Colonic mucosa (tissue), 4 donors: ENCODE measurements around the gene WDR31. TPM values are rescaled to one million over a fixed set of nuclear protein-coding genes. Genes with fewer than 3 reads are reported as not detected.
"Not testable (repeated sequence)": the region's sequence is repeated elsewhere in the genome, so short reads cannot be mapped to it uniquely, and the experiment has no call there.

ENCODE experiments used
- DNase-seq: peaks from one replicate; pipeline ENCODE4 v3.0.0-alpha.2; 2020
- H3K27ac ChIP-seq: fragments of 200-600 bp; one replicate; pipeline ENCODE4 v1.8.0; 2021
- H3K27me3 ChIP-seq: fragments of 200-600 bp; one replicate; pipeline ENCODE4 v1.8.0; 2021
- H3K36me3 ChIP-seq: fragments of 200-600 bp; one replicate; pipeline ENCODE4 v1.8.0; 2021
- H3K4me1 ChIP-seq: fragments of 200-600 bp; one replicate; pipeline ENCODE4 v1.8.0; 2021; ENCODE audit warnings: mild to moderate bottlenecking
- H3K4me3 ChIP-seq: fragments of 200-600 bp; one replicate; pipeline ENCODE4 v1.8.0; 2021
- H3K9ac ChIP-seq, 2 donors: one replicate each; pipeline ENCODE4 v1.7.0; 2013; ENCODE audit warnings: control low read depth in 2 of 2, low read depth in 2 of 2, low read length in 2 of 2
- H3K9me3 ChIP-seq: fragments of 200-600 bp; one replicate; pipeline ENCODE4 v1.8.0; 2021
- CTCF ChIP-seq: fragments of 200-600 bp; IDR thresholded peaks from one replicate; pipeline ENCODE4 v1.8.0; 2022; ENCODE audit warnings: antibody characterized with exemption, mild to moderate bottlenecking
- intact Hi-C: fragments of 100-400 bp; cut with DNase I; formaldehyde crosslinking; loops from one replicate; pipeline ENCODE4 v1.14.1; 2022
- total RNA-seq, 2 donors: library from RNA; stranded (reverse); fragmentation: NEBNext Ultra II Directional in 1 of 2; extraction: Animal tissue kit (Norgen Biotek cat#: 25700) in 1 of 2; gene quantifications; one replicate each; pipeline ENCODE4 v1.2.1, GENCODE V29; 2021
- donor health status: healthy.
- donor health status: DM: no; HTN: no; CAD: no.
- donor health status: DM: no; HTN: no; CAD: no.

Gene WDR31
- total RNA-seq, 2 donors from 2014 or later: 3.0 to 3.5 TPM

- H3K27me3 ChIP-seq: no peaks in the 10 kb centered on the region
- no peaks in the 10 kb centered on the region for H3K9me3 ChIP-seq
- H3K9ac ChIP-seq: peak overlapping the region in 1 of 2 donors; percentile 58
- no peaks in the 10 kb centered on the region for H3K36me3 ChIP-seq
- H3K27ac ChIP-seq: peak overlapping the region; percentile 79
- no peaks in the 10 kb centered on the region for H3K4me1 ChIP-seq
- intact Hi-C loops: loop anchor here (5.0 kb wide), 1 partner anchor 40 kb away; the partner anchor contains the start of gene WDR31
- no peak for TF ChIP-seq CTCF
- peak; percentile 90 for DNase-seq
- no peak overlapping the region for H3K4me3 ChIP-seq
Observed at GRCh38 chr9:113381909-113382411, 41.9 kb upstream of the WDR31 start.

- H3K36me3 ChIP-seq, H3K4me1 ChIP-seq, H3K9ac ChIP-seq, DNase-seq, H3K27me3 ChIP-seq, H3K9me3 ChIP-seq, H3K4me3 ChIP-seq: not testable (repeated sequence)
- H3K27ac ChIP-seq: peak overlapping the region; percentile 79
- intact Hi-C loops: loop anchor here (5.0 kb wide), 1 partner anchor 39 kb away; the partner anchor contains the start of gene WDR31
Observed at GRCh38 chr9:113381441-113381840, 41.4 kb upstream of the WDR31 start.

GRCh38 chr9:113380869-113381378, 40.8 kb upstream of the WDR31 start:
- DNase-seq: peak; percentile 73
- peak overlapping the region in 1 of 2 donors; percentile 38 for H3K9ac ChIP-seq
- no peaks in the 10 kb centered on the region for H3K9me3 ChIP-seq
- no peak overlapping the region for H3K4me3 ChIP-seq
- TF ChIP-seq CTCF: no peak
- no peaks in the 10 kb centered on the region for H3K4me1 ChIP-seq
- no peaks in the 10 kb centered on the region for H3K27me3 ChIP-seq
- intact Hi-C loops: loop anchor here (5.0 kb wide), 1 partner anchor 39 kb away; the partner anchor contains the start of gene WDR31
- no peaks in the 10 kb centered on the region for H3K36me3 ChIP-seq
- peak overlapping the region; percentile 79 for H3K27ac ChIP-seq

- not testable (repeated sequence) for H3K9me3 ChIP-seq, H3K4me3 ChIP-seq, H3K36me3 ChIP-seq, DNase-seq, H3K27ac ChIP-seq, H3K4me1 ChIP-seq, H3K27me3 ChIP-seq
- intact Hi-C loops: loop anchor here (5.0 kb wide), 1 partner anchor 38 kb away; the partner anchor contains the start of gene WDR31
- peak overlapping the region in 1 of 2 donors; percentile 0 for H3K9ac ChIP-seq
Observed at GRCh38 chr9:113379829-113380210, 39.7 kb upstream of the WDR31 start.

- DNase-seq, H3K27ac ChIP-seq, H3K4me1 ChIP-seq, H3K27me3 ChIP-seq, intact Hi-C loops, H3K4me3 ChIP-seq, H3K36me3 ChIP-seq, H3K9me3 ChIP-seq: not testable (repeated sequence)
- H3K9ac ChIP-seq: peak overlapping the region in 1 of 2 donors; percentile 26
Observed at GRCh38 chr9:113379094-113379828, 39.2 kb upstream of the WDR31 start.

GRCh38 chr9:113376634-113377567, 36.8 kb upstream of the WDR31 start, which contains the start of gene HDHD3:
Gene HDHD3, minus strand, starts transcription at chr9:113376986. Its CDS starts 2,632 bp downstream, at chr9:113374354.
- DNase-seq: peak; percentile 92
- Histone ChIP-seq H3K4me3 (peak within 1 kb of the TSS; percentile 69), H3K9me3 (no peaks in the 10 kb centered on the region), H3K36me3 (peaks cover 8% of the 10 kb centered on the region), H3K4me1 (peaks cover 11% of the 10 kb centered on the region), H3K27ac (peak within 1 kb of the TSS; percentile 89), H3K9ac (peak within 1 kb of the TSS; percentile 84 to 85), H3K27me3 (no peaks in the 10 kb centered on the region)
- intact Hi-C loops: no loop called here
- no peak for TF ChIP-seq CTCF
